Karpas-422 (cell line): ENCODE data around the gene ACP2. TPM values are rescaled to one million over a fixed set of nuclear protein-coding genes. Genes with fewer than 3 reads are reported as not detected.

Source experiments
- DNase-seq: peaks from one replicate; pipeline ENCODE4 v3.0.0-alpha.2; 2015
- H2AFZ ChIP-seq: fragments of 200-600 bp; sonication (generic); 2 replicates; pipeline ENCODE4 v1.6.1; 2014; ENCODE audit warnings: antibody characterized with exemption, low read length, mixed read lengths
- H3K27ac ChIP-seq: fragments of 200-600 bp; sonication (generic); 2 replicates; pipeline ENCODE4 v1.5.1; 2014; ENCODE audit warnings: mild to moderate bottlenecking, low read length, moderate library complexity
- H3K27me3 ChIP-seq: fragments of 200-600 bp; sonication (generic); 2 replicates; pipeline ENCODE4 v1.6.1; 2014; ENCODE audit warnings: low read length, mixed read lengths
- H3K36me3 ChIP-seq: fragments of 200-600 bp; sonication (generic); 2 replicates; pipeline ENCODE4 v1.6.1; 2014; ENCODE audit warnings: low read length, mixed read lengths; ENCODE audit not compliant: insufficient read depth
- H3K4me1 ChIP-seq: fragments of 200-600 bp; sonication (generic); 2 replicates; pipeline ENCODE4 v1.6.1; 2014; ENCODE audit warnings: mild to moderate bottlenecking, low read length, mixed read lengths
- H3K4me2 ChIP-seq: fragments of 200-600 bp; sonication (generic); 2 replicates; pipeline ENCODE4 v1.6.1; 2014; ENCODE audit warnings: low read length, low read depth, mild to moderate bottlenecking; ENCODE audit not compliant: poor library complexity, severe bottlenecking
- H3K4me3 ChIP-seq: fragments of 200-600 bp; sonication (generic); 2 replicates; pipeline ENCODE4 v1.5.1; 2014; ENCODE audit warnings: mild to moderate bottlenecking, antibody characterized with exemption, low read length, mixed read lengths
- H3K79me2 ChIP-seq: fragments of 200-600 bp; sonication (generic); 2 replicates; pipeline ENCODE4 v1.6.1; 2014; ENCODE audit warnings: mild to moderate bottlenecking, low read length, mixed read lengths
- H3K9ac ChIP-seq: fragments of 200-600 bp; sonication (generic); 2 replicates; pipeline ENCODE4 v1.6.0; 2014; ENCODE audit warnings: low read length
- H3K9me2 ChIP-seq: fragments of 200-600 bp; sonication (generic), shearing (Covaris generic); replicated peaks from 2 replicates; pipeline ENCODE4 v1.6.0; 2014; ENCODE audit warnings: mild to moderate bottlenecking, low read length, moderate library complexity; ENCODE audit not compliant: insufficient read depth
- H3K9me3 ChIP-seq: fragments of 300-700, 200-600 bp; sonication (generic); 2 replicates; pipeline ENCODE4 v1.6.1; 2014; ENCODE audit warnings: low read length, mixed read lengths
- H4K20me1 ChIP-seq: fragments of 200-600 bp; sonication (generic); 2 replicates; pipeline ENCODE4 v1.6.1; 2014; ENCODE audit warnings: mild to moderate bottlenecking, antibody characterized with exemption, low read length, low read depth; ENCODE audit not compliant: insufficient read depth
- total RNA-seq: library from RNA; depleted of rRNA; stranded (reverse); fragments of >200 nt; shearing (Covaris generic); gene quantifications from 2 replicates; pipeline ENCODE4 v1.2.3, GENCODE V29; 2014; ENCODE audit warnings: low replicate concordance

The ACP2 gene
- total RNA-seq, 1 experiment from 2014 or later = 20.7 TPM

- Histone ChIP-seq H2AFZ (no peak overlapping the region), H3K4me1 (peaks cover 21% of the 10 kb centered on the region), H3K36me3 (no peaks in the 10 kb centered on the region), H3K4me3 (no peak overlapping the region), H3K9me3 (no peaks in the 10 kb centered on the region), H3K79me2 (peaks cover 27% of the 10 kb centered on the region), H3K27ac (no peak overlapping the region), H3K9ac (no peak overlapping the region), H3K27me3 (no peaks in the 10 kb centered on the region), H3K4me2 (no peak overlapping the region), H3K9me2 (no peaks in the 10 kb centered on the region), H4K20me1 (no peaks in the 10 kb centered on the region)
- no peak for DNase-seq
Measured at GRCh38 chr11:47254386-47254785, 5.8 kb upstream of the ACP2 start.

- no peaks in the 10 kb centered on the region for H3K9me2 ChIP-seq
- no peak overlapping the region for H3K4me2 ChIP-seq
- no peaks in the 10 kb centered on the region for H3K9me3 ChIP-seq
- H3K27ac ChIP-seq = no peak overlapping the region
- H3K79me2 ChIP-seq = peaks cover 33% of the 10 kb centered on the region
- peaks cover 18% of the 10 kb centered on the region for H3K4me1 ChIP-seq
- DNase-seq = no peak
- no peak overlapping the region for H3K4me3 ChIP-seq
- H2AFZ ChIP-seq = no peak overlapping the region
- no peaks in the 10 kb centered on the region for H3K27me3 ChIP-seq
- no peaks in the 10 kb centered on the region for H3K36me3 ChIP-seq
- no peaks in the 10 kb centered on the region for H4K20me1 ChIP-seq
- H3K9ac ChIP-seq = no peak overlapping the region
Measured at GRCh38 chr11:47253660-47254059, 5.0 kb upstream of the ACP2 start.

GRCh38 chr11:47251751-47252150 lies 3.1 kb upstream of the ACP2 start:
- no peak for DNase-seq
- no peaks in the 10 kb centered on the region for H3K27me3 ChIP-seq
- H3K4me1 ChIP-seq = peaks cover 24% of the 10 kb centered on the region
- no peak overlapping the region for H3K27ac ChIP-seq
- no peak overlapping the region for H3K4me2 ChIP-seq
- peaks cover 50% of the 10 kb centered on the region for H3K79me2 ChIP-seq
- no peak overlapping the region for H3K4me3 ChIP-seq
- no peak overlapping the region for H2AFZ ChIP-seq
- no peaks in the 10 kb centered on the region for H4K20me1 ChIP-seq
- no peaks in the 10 kb centered on the region for H3K36me3 ChIP-seq
- H3K9me2 ChIP-seq = no peaks in the 10 kb centered on the region
- H3K9me3 ChIP-seq = no peaks in the 10 kb centered on the region
- H3K9ac ChIP-seq = no peak overlapping the region

GRCh38 chr11:47249378-47249715 lies 733 bp upstream of the ACP2 start:
- no peak for DNase-seq
- Histone ChIP-seq H3K9me2 (no peaks in the 10 kb centered on the region), H3K4me1 (peaks cover 24% of the 10 kb centered on the region), H3K4me3 (peak overlapping the region; percentile 88), H3K27me3 (no peaks in the 10 kb centered on the region), H3K9me3 (no peaks in the 10 kb centered on the region), H3K9ac (peak overlapping the region; percentile 88), H3K79me2 (peaks cover 51% of the 10 kb centered on the region), H3K27ac (peak overlapping the region; percentile 69; the same call in 1 of the 2 replicates), H4K20me1 (no peaks in the 10 kb centered on the region), H3K4me2 (peak overlapping the region; percentile 97), H2AFZ (no peak overlapping the region), H3K36me3 (no peaks in the 10 kb centered on the region)

GRCh38 chr11:47248304-47248663 lies 330 bp downstream of the ACP2 start:
- Histone ChIP-seq H3K27ac (peak overlapping the region; percentile 69), H3K9ac (peak overlapping the region; percentile 88), H3K79me2 (peaks cover 46% of the 10 kb centered on the region), H3K36me3 (no peaks in the 10 kb centered on the region), H3K4me2 (peak overlapping the region; percentile 97), H2AFZ (peak overlapping the region; percentile 85), H3K4me1 (peaks cover 24% of the 10 kb centered on the region), H3K9me2 (no peaks in the 10 kb centered on the region), H3K4me3 (peak overlapping the region; percentile 88), H4K20me1 (no peaks in the 10 kb centered on the region), H3K27me3 (no peaks in the 10 kb centered on the region), H3K9me3 (no peaks in the 10 kb centered on the region)
- DNase-seq = no peak

- Histone ChIP-seq H3K9me3 (no peaks in the 10 kb centered on the region), H2AFZ (no peak overlapping the region), H3K27me3 (no peaks in the 10 kb centered on the region), H4K20me1 (no peaks in the 10 kb centered on the region), H3K36me3 (no peaks in the 10 kb centered on the region), H3K4me1 (peaks cover 24% of the 10 kb centered on the region), H3K9me2 (no peaks in the 10 kb centered on the region), H3K9ac (peak overlapping the region; percentile 88), H3K79me2 (peaks cover 44% of the 10 kb centered on the region), H3K4me3 (peak overlapping the region; percentile 88), H3K4me2 (peak overlapping the region; percentile 97), H3K27ac (peak overlapping the region; percentile 69; the same call in 1 of the 2 replicates)
- DNase-seq = no peak
Measured at GRCh38 chr11:47247502-47247901, 1.1 kb downstream of the ACP2 start.

- no peaks in the 10 kb centered on the region for H3K36me3 ChIP-seq
- DNase-seq = no peak
- peaks cover 37% of the 10 kb centered on the region for H3K79me2 ChIP-seq
- H3K4me2 ChIP-seq = no peak overlapping the region
- no peak overlapping the region for H3K4me3 ChIP-seq
- H4K20me1 ChIP-seq = no peaks in the 10 kb centered on the region
- no peaks in the 10 kb centered on the region for H3K9me2 ChIP-seq
- H3K27me3 ChIP-seq = no peaks in the 10 kb centered on the region
- no peaks in the 10 kb centered on the region for H3K9me3 ChIP-seq
- no peak overlapping the region for H3K9ac ChIP-seq
- no peak overlapping the region for H2AFZ ChIP-seq
- no peak overlapping the region for H3K27ac ChIP-seq
- peaks cover 24% of the 10 kb centered on the region for H3K4me1 ChIP-seq
Measured at GRCh38 chr11:47245611-47246357, 2.8 kb downstream of the ACP2 start.

GRCh38 chr11:47244448-47245350 lies 3.9 kb downstream of the ACP2 start:
- H2AFZ ChIP-seq = no peak overlapping the region
- peaks cover 16% of the 10 kb centered on the region for H3K4me1 ChIP-seq
- H3K9me2 ChIP-seq = no peaks in the 10 kb centered on the region
- no peak overlapping the region for H3K9ac ChIP-seq
- H3K27ac ChIP-seq = no peak overlapping the region
- H4K20me1 ChIP-seq = no peaks in the 10 kb centered on the region
- peaks cover 27% of the 10 kb centered on the region for H3K79me2 ChIP-seq
- DNase-seq = no peak
- H3K27me3 ChIP-seq = no peaks in the 10 kb centered on the region
- no peaks in the 10 kb centered on the region for H3K9me3 ChIP-seq
- H3K4me2 ChIP-seq = no peak overlapping the region
- H3K4me3 ChIP-seq = no peak overlapping the region
- H3K36me3 ChIP-seq = 0 out of 2 replicates have a peak, but pooled peaks cover 6% of the 10 kb centered on the region
